Retinal pigment epithelial cell (primary cell): Measurements from ENCODE around the gene C10orf88.

ENCODE experiments used
- DNase-seq: peaks from one replicate; pipeline ENCODE4 v3.0.0-alpha.2; 2010; ENCODE audit warnings: low read depth
- H3K4me3 ChIP-seq: 2 replicates; pipeline ENCODE4 v1.5.1; 2011; ENCODE audit warnings: mild to moderate bottlenecking, low read length, control low read depth, moderate library complexity
- CTCF ChIP-seq: conservative IDR thresholded peaks from 2 replicates; pipeline ENCODE4 v1.5.1; 2011; ENCODE audit warnings: low read depth, low read length, control low read depth, inconsistent platforms

C10orf88 gene

DNA sequence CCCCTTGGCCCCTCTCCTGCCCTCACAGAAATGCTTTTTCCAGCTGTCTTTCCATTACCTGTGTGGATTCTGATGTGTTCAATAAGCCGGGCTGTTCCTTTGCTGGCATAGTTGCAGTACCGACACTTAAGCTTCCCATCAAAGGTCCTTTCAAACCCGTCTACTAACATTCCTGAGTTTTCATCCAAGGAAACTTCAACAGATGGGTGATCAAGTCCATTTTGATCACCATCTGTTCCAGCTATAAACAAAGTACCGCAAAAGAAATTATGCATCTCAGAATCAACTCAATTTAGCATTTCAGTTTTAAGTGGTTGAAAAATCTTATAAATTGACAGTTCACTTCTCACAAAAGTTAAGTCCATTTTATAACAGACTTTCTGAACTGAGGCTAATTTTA, 41.9 kb upstream of the C10orf88 start:
- TF ChIP-seq CTCF = no peak
- no peak overlapping the region for H3K4me3 ChIP-seq
- no peak for DNase-seq

- no peak for DNase-seq
- no peak for TF ChIP-seq CTCF
- H3K4me3 ChIP-seq = no peak overlapping the region
Observed at GRCh38 chr10:122993797-122994336, 39.8 kb upstream of the C10orf88 start.

DNA sequence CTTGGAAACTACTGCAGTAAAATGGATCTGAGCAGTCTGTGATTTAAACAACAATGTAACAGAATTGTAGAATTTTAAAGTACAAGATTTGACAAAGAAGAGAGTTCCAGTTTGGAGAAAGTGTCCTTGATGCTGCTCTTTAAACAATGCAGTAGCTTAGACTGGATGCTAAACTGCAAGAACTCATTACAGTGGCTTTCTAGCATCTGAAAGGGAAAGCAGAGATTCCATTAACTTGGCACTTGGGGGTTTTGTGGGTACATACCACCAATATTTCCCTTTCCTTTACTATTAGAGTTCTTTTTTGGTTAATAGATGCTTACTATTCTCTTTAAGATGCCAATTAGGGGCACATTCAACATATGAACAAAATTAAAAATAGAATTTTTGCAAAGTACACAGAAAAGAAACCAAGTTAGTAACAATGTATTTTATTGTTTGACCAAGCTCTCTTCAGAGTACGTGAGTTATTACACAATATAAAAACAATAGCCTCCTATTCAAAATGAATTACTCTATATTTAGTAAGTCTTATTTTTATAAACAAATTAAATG, 38.1 kb upstream of the C10orf88 start:
- DNase-seq = no peak
- no peak overlapping the region for H3K4me3 ChIP-seq
- no peak for TF ChIP-seq CTCF

DNA sequence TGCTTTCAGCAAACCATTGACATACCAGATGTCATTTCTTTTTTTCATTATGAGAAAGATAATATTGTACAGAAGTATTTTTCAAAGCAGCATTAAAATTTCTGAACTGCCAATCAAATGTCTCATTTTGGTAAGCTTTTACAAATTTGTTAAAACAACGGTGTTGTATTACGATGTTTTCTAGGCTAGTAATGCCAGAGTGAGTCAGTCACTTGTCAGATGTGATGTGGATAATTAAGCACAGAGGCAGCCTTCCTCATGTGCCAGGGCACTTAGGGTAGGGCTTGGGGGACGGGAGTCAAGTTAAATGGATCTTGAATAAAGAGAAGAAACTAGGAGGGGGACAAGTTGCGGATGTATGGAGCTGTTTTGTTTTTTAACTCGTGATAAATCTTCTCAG, 36.3 kb upstream of the C10orf88 start:
- DNase-seq = no peak
- TF ChIP-seq CTCF = no peak
- H3K4me3 ChIP-seq = no peak overlapping the region

GRCh38 chr10:122988501-122988900, 34.5 kb upstream of the C10orf88 start:
- no peak for TF ChIP-seq CTCF
- H3K4me3 ChIP-seq = no peak overlapping the region
- no peak for DNase-seq

DNA sequence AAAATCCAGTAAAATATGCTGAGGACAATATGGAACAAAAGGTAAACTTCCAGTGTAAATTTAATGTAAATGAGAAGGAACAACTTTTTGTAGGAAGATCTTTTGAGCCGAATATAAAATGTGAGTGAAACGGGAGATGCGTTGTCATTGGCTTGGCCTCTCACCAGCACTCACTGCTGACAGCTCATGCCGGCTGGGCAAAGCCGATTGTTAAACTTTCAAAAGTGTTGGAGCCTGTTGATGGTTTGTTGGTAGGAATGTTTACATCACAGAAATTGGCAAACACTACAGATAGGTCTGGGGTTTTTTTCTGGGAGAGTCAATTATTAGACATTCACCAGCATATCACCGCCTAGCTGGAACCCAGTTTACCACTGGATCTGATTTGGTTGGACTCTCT, 32.3 kb upstream of the C10orf88 start:
- no peak for TF ChIP-seq CTCF
- no peak for DNase-seq
- no peak overlapping the region for H3K4me3 ChIP-seq

DNA sequence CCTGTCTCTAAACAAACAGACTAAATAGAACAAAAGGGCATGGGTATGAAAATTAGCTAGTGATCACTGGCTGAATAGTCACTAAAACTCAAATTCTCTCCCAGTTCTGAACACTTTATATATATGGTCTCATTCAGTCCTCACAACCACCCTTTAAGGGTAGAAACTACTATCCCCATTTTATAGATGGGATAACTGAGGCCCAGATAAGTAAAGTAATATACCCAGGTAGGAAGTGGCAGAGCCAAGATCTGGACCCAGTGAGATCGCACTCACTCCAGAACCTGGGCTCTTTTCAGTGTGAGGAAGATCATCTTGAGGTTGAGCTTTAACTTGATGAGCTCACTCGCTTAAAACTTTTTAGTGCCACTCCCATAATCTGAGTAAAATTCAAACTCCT, 30.7 kb upstream of the C10orf88 start:
- H3K4me3 ChIP-seq = no peak overlapping the region
- no peak for DNase-seq
- no peak for TF ChIP-seq CTCF
